Measurements from ENCODE around the gene USP6NL. TPM values are rescaled to one million over a fixed set of nuclear protein-coding genes. Genes with fewer than 3 reads are reported as not detected.

The USP6NL gene
- total RNA-seq, 1 experiment from 2014 or later, result 24.6 TPM

DNA sequence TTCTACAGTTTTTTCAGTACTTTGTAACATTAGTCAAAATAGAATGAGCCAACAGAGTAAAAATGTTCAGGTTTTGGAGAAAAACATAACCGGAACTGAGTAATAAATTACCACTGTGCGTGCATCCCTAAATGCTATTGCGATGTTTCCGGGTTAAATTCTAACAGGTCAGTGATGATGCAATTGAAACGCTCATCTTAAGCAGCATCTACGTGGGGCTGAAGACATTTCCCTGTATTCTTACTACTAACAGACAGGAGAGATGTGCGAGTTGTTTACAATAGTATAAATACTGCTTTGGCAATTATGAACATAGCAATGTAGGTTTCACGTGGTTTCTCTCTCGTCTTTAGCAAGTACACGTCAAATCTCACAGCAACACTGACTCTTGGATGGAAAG, 149.4 kb downstream of the USP6NL start:
- no peaks in the 10 kb centered on the region for H4K20me1 ChIP-seq (ENCODE audit: insufficient read depth)
- H3K27me3 ChIP-seq (ENCODE audit: insufficient read depth, low read length), result no peaks in the 10 kb centered on the region
- 0 out of 2 replicates have a peak, but pooled peaks cover 6% of the 10 kb centered on the region for H3K79me2 ChIP-seq (ENCODE audit: insufficient read depth, low read length)
- no peak overlapping the region for H3K9ac ChIP-seq (ENCODE audit: low read length)
- H3K4me2 ChIP-seq (ENCODE audit: low read length), result no peak overlapping the region
- no peak overlapping the region for H2AFZ ChIP-seq (ENCODE audit: low read depth, low read length, poor library complexity, severe bottlenecking)
- H3K36me3 ChIP-seq (ENCODE audit: control insufficient read depth in 1 of 2, insufficient read depth in 2 of 2, low read length in 2 of 2), result peaks cover 8 to 20% of the 10 kb centered on the region in 2 experiments; a peak in 3 of 4 replicates
- RAD21 ChIA-PET (ENCODE audit: low non-redundant PET in 1 of 2, low total read pairs in 2 of 2, uncharacterized antibody in 2 of 2, unreplicated experiment in 2 of 2), result no interaction called here
- H3K9me3 ChIP-seq (ENCODE audit: control insufficient read depth in 1 of 2, insufficient read depth in 1 of 2, low read depth in 1 of 2, low read length in 2 of 2), result no peaks in the 10 kb centered on the region
- ATAC-seq, result no peak
- intact Hi-C loops (cut with micrococcal nuclease), result no loop called here
- no peak for DNase-seq (ENCODE audit: low read depth, low spot score)
- H3K9me2 ChIP-seq (ENCODE audit: insufficient read depth), result no peaks in the 10 kb centered on the region
- no TSS peak for BruUV-seq (replicated peaks)
- CTCF ChIA-PET, result no interaction called here
- TF ChIP-seq EZH2 (IDR thresholded peaks at IDR 0.05), result no peak
- no peak for TF ChIP-seq EZH2phosphoT487 (IDR thresholded peaks at IDR 0.05; ENCODE audit: borderline replicate concordance)
- TF ChIP-seq SIN3A (IDR thresholded peaks at IDR 0.05; ENCODE audit: low read depth), result no peak
- TF ChIP-seq EGR1 (IDR thresholded peaks at IDR 0.05; ENCODE audit: low read depth), result no peak
- TF ChIP-seq REST (IDR thresholded peaks at IDR 0.05; ENCODE audit: low read depth), result no peak
- TF ChIP-seq MAX (IDR thresholded peaks at IDR 0.05), result no peak
- no peak for TF ChIP-seq ZBTB33 (IDR thresholded peaks at IDR 0.05; ENCODE audit: extremely low read depth, insufficient replicate concordance, low read length)
- TF ChIP-seq ATF3 (IDR thresholded peaks at IDR 0.05), result no peak
- no peak for TF ChIP-seq ZNF274 (IDR thresholded peaks at IDR 0.05; ENCODE audit: low read depth, low read length)
- no peak for TF ChIP-seq SRF (IDR thresholded peaks at IDR 0.05; ENCODE audit: low read depth)
- TF ChIP-seq JUND (IDR thresholded peaks at IDR 0.05), result no peak
- no peak for TF ChIP-seq ELF1 (IDR thresholded peaks at IDR 0.05; ENCODE audit: borderline replicate concordance, low read depth)
- TF ChIP-seq YY1 (IDR thresholded peaks at IDR 0.05; ENCODE audit: extremely low read depth, insufficient replicate concordance, low read depth, low read length), result no peak
- no peak for TF ChIP-seq CBX3 (IDR thresholded peaks at IDR 0.05; ENCODE audit: low read depth)
- TF ChIP-seq RAD21 (IDR thresholded peaks at IDR 0.05; ENCODE audit: low read depth), result no peak
- no peak for TF ChIP-seq CTCF (IDR thresholded peaks at IDR 0.05 in 2 of 3, conservative IDR thresholded peaks at IDR 0.05 in 1 of 3; ENCODE audit: borderline replicate concordance in 1 of 3, insufficient read depth in 1 of 3, low read depth in 2 of 3, low read length in 2 of 3)
- TF ChIP-seq FOSL1 (IDR thresholded peaks at IDR 0.05; ENCODE audit: low read depth), result no peak
- TF ChIP-seq SP1 (IDR thresholded peaks at IDR 0.05; ENCODE audit: low read depth), result no peak
- TF ChIP-seq CEBPB (IDR thresholded peaks at IDR 0.05; ENCODE audit: low read depth), result no peak
- POLR2A ChIA-PET, result no interaction called here
- H3K4me3 ChIP-seq (replicated peaks in 1 of 2; ENCODE audit: low read depth in 1 of 2, low read length in 2 of 2), result no peak overlapping the region
- no peak overlapping the region for H3K27ac ChIP-seq (ENCODE audit: low read depth, low read length)
- no peaks in the 10 kb centered on the region for H3K4me1 ChIP-seq (ENCODE audit: control insufficient read depth in 1 of 2, insufficient read depth in 2 of 2, low read length in 2 of 2)
